ENCODE data around the gene STX18. TPM values are rescaled to one million over a fixed set of nuclear protein-coding genes. Genes with fewer than 3 reads are reported as not detected.

The STX18 gene
- total and polyA plus RNA-seq, 10 of the 15 experiments (the other 5 are each of a cell fraction or from before 2014, with no cell fraction given): 8.2 to 46.6 (median 31.1) TPM

DNA sequence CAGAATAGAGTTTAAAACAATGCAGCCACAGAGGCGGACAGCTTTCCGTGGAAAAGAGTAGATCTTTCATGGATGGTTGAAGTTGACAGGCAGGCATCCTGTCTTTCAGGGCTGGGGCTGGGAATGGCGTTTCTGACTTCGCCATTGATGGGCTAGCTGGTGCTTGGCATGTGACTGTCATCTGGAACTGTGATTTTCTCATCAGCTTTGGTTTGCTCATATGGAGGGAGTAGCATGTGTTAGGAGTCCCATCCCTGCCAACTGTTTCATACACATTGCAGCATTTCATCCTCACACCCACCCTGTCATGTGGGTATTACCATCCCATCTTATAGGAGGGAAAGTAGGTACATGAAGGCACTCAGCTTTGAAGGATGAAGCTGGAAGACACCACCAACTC lies 49.2 kb upstream of the STX18 start:
- 99% methylated on average over 4 of the region's 4 CpGs for WGBS (ENCODE audit: insufficient coverage, insufficient replicate concordance, low lambda C conversion rate, missing lambda C conversion rate)
- ChIA-PET RAD21 (ENCODE audit: unreplicated experiment) (no interaction called here), CTCF (no interaction called here), POLR2A (interaction anchor here (1.3 kb wide), 1 partner anchor 18 kb away, joined by 3 read pairs; no protein-coding TSS in a partner anchor), SMC1A (ENCODE audit: uncharacterized antibody, unreplicated experiment) (no interaction called here)
- H3K27me3 ChIP-seq (replicated peaks in 1 of 2; ENCODE audit: control insufficient read depth in 2 of 2, insufficient read depth in 2 of 2, low read length in 1 of 2): no peaks in the 10 kb centered on the region
- H3K9me3 ChIP-seq (replicated peaks; ENCODE audit: control insufficient read depth, insufficient read depth, low read length): no peaks in the 10 kb centered on the region; the same call in none of the 3 replicates
- no peaks in the 10 kb centered on the region for H3K4me1 ChIP-seq (ENCODE audit: control insufficient read depth, insufficient read depth, low read length)
- FAIRE-seq (no peak), ATAC-seq (no peak), DNase-seq (ENCODE audit: low read depth, low spot score) (no peak)
- H3K4me2 ChIP-seq (ENCODE audit: control insufficient read depth, insufficient read depth): no peak overlapping the region
- H3K4me3 ChIP-seq: no peak overlapping the region
- intact Hi-C loops (cut with micrococcal nuclease; ENCODE audit: unreplicated experiment) (no loop called here), in situ Hi-C loops (cut with MboI) (no loop called here)
- H3K79me2 ChIP-seq (ENCODE audit: control insufficient read depth, insufficient read depth, low read length): no peaks in the 10 kb centered on the region
- TF ChIP-seq SREBF1 (IDR thresholded peaks at IDR 0.05; ENCODE audit: low read length) (no peak), MYB (IDR thresholded peaks at IDR 0.05; ENCODE audit: borderline replicate concordance, low read depth, low read length) (no peak), POLR2A (IDR thresholded peaks at IDR 0.05; ENCODE audit: low read depth, low read length) (no peak), TBL1XR1 (IDR thresholded peaks at IDR 0.05; ENCODE audit: low read depth, low read length) (no peak), YBX1 (IDR thresholded peaks at IDR 0.05) (no peak), HDGF (IDR thresholded peaks at IDR 0.05) (no peak), BRCA1 (IDR thresholded peaks at IDR 0.05; ENCODE audit: low read depth, low read length) (no peak)
- TF ChIP-seq, protein P1, sequence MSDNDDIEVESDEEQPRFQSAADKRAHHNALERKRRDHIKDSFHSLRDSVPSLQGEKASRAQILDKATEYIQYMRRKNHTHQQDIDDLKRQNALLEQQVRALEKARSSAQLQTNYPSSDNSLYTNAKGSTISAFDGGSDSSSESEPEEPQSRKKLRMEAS (IDR thresholded peaks at IDR 0.05; ENCODE audit: low read depth, low read length): no peak
- TF ChIP-seq, protein P2, sequence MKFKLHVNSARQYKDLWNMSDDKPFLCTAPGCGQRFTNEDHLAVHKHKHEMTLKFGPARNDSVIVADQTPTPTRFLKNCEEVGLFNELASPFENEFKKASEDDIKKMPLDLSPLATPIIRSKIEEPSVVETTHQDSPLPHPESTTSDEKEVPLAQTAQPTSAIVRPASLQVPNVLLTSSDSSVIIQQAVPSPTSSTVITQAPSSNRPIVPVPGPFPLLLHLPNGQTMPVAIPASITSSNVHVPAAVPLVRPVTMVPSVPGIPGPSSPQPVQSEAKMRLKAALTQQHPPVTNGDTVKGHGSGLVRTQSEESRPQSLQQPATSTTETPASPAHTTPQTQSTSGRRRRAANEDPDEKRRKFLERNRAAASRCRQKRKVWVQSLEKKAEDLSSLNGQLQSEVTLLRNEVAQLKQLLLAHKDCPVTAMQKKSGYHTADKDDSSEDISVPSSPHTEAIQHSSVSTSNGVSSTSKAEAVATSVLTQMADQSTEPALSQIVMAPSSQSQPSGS (IDR thresholded peaks at IDR 0.05; ENCODE audit: low read length): no peak
- H3K36me3 ChIP-seq (ENCODE audit: control insufficient read depth in 2 of 2, insufficient read depth in 2 of 2, low read length in 1 of 2): no peaks in the 10 kb centered on the region
- H4K20me1 ChIP-seq (ENCODE audit: control insufficient read depth, insufficient read depth): no peaks in the 10 kb centered on the region
- no peak overlapping the region for H3K9ac ChIP-seq (ENCODE audit: control insufficient read depth, insufficient read depth, low read length)
- no TSS peak for BruUV-seq (replicated peaks)
- no peak overlapping the region for H2AFZ ChIP-seq (ENCODE audit: control insufficient read depth, low read depth, low read length)
- no peak overlapping the region for H3K27ac ChIP-seq (ENCODE audit: control insufficient read depth, insufficient read depth)
